Mucosa of descending colon (tissue), 3 donors: ENCODE data around the gene CAPZA1. TPM values are rescaled to one million over a fixed set of nuclear protein-coding genes. Genes with fewer than 3 reads are reported as not detected.

Source experiments
- ATAC-seq: fragments of 200-7000 bp; cut with Tn5 transposase; one replicate; pipeline ENCODE4 v1.9.1; 2020; ENCODE audit warnings: mild to moderate bottlenecking, moderate library complexity
- DNase-seq, 3 donors: peaks; one replicate each; pipeline ENCODE4 v3.0.0-alpha.2; 2020
- H3K36me3 ChIP-seq: fragments of 200-600 bp; one replicate; pipeline ENCODE4 v1.8.0; 2021; ENCODE audit warnings: low read depth, mild to moderate bottlenecking
- H3K4me1 ChIP-seq: fragments of 200-600 bp; one replicate; pipeline ENCODE4 v1.8.0; 2021; ENCODE audit warnings: low read depth, mild to moderate bottlenecking
- H3K4me3 ChIP-seq: fragments of 200-600 bp; one replicate; pipeline ENCODE4 v1.8.0; 2021; ENCODE audit warnings: mild to moderate bottlenecking
- H3K9me3 ChIP-seq: fragments of 200-600 bp; one replicate; pipeline ENCODE4 v1.8.0; 2021; ENCODE audit warnings: mild to moderate bottlenecking
- CTCF ChIP-seq: fragments of 200-600 bp; IDR thresholded peaks from one replicate; pipeline ENCODE4 v1.8.0; 2022; ENCODE audit warnings: antibody characterized with exemption, mild to moderate bottlenecking
- intact Hi-C, 2 donors: fragments of 100-400 bp; cut with DNase I in 1 of 2; cut with micrococcal nuclease in 1 of 2; formaldehyde crosslinking; loops; one replicate each; pipeline versions ENCODE4 v1.11.0 to v1.11.1; 2022; cut with DNase I, micrococcal nuclease
- total RNA-seq, 3 donors: library from RNA; stranded (reverse); fragmentation: NEBNext Ultra II Directional in 2 of 3; extraction: Animal tissue kit (Norgen Biotek cat#: 25700) in 2 of 3; gene quantifications; one replicate each; pipeline versions ENCODE4 v1.2.1 to v1.2.4, GENCODE V29; 2021 to 2023
- donor health status: DM: no; HTN: no; CAD: no; lungs with moderate emphysema.
- donor health status: DM: no; HTN: no; CAD: no.
- donor health status: DM: no; HTN: yes; CAD: no.

Gene CAPZA1
- total RNA-seq, 3 donors from 2014 or later: 106 to 175 (median 156) TPM

DNA sequence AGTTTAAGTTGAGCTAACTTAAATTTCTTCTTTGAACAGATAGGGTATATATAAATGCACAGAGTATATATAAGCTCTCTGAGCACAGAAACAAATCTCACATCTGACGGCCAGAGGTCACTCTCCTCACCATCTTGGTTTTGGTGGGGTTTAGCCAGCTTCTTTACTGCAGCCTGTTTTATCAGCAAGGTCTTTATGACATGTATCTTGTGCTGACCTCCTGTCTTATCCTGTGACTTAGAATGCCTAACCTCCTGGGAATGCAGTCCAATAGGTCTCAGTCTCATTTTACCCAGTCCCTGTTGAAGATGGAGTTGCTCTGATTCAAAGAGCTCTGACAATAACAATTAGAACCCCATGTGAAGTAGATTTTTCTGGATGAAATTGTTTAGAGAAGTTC, 53.2 kb downstream of the CAPZA1 start:
- no peak for TF ChIP-seq CTCF

GRCh38 chr1:112673592-112674439, 54.2 kb downstream of the CAPZA1 start:
- ATAC-seq (peak; percentile 38), DNase-seq (peak in 1 of 3 donors; percentile 42)
- Histone ChIP-seq H3K4me3 (peak overlapping the region; percentile 71), H3K9me3 (no peaks in the 10 kb centered on the region), H3K36me3 (no peaks in the 10 kb centered on the region), H3K4me1 (peaks cover 9% of the 10 kb centered on the region)
- intact Hi-C loops: loop anchor here in 1 of 2 donors (2.0 kb wide), 1 partner anchor 25 kb away; no protein-coding TSS in a partner anchor
- no peak for TF ChIP-seq CTCF

More for the DNA sequence above, 53.2 kb downstream of the CAPZA1 start:
- ATAC-seq: no peak
- Histone ChIP-seq H3K36me3 (no peaks in the 10 kb centered on the region), H3K9me3 (no peaks in the 10 kb centered on the region), H3K4me1 (peaks cover 9% of the 10 kb centered on the region), H3K4me3 (no peak overlapping the region)
- DNase-seq: no peak
- intact Hi-C loops: no loop called here

- DNase-seq (peak; percentile 80 to 85 (median 84)), ATAC-seq (peak; percentile 81)
- H3K9me3 ChIP-seq: no peaks in the 10 kb centered on the region
- H3K36me3 ChIP-seq: no peaks in the 10 kb centered on the region
- H3K4me1 ChIP-seq: peaks cover 9% of the 10 kb centered on the region
- no peak for TF ChIP-seq CTCF
- peak within 1 kb of the TSS; percentile 71 for H3K4me3 ChIP-seq
- intact Hi-C loops: loop anchor here in 1 of 2 donors (2.0 kb wide), 1 partner anchor 24 kb away; no protein-coding TSS in a partner anchor
These were observed 54.9 kb downstream of the CAPZA1 start, which contains the start of gene MOV10 for GRCh38 chr1:112674440-112674985. Gene MOV10 (plus strand): TSS chr1:112674659. CDS start chr1:112674913, 254 bp downstream.

DNA sequence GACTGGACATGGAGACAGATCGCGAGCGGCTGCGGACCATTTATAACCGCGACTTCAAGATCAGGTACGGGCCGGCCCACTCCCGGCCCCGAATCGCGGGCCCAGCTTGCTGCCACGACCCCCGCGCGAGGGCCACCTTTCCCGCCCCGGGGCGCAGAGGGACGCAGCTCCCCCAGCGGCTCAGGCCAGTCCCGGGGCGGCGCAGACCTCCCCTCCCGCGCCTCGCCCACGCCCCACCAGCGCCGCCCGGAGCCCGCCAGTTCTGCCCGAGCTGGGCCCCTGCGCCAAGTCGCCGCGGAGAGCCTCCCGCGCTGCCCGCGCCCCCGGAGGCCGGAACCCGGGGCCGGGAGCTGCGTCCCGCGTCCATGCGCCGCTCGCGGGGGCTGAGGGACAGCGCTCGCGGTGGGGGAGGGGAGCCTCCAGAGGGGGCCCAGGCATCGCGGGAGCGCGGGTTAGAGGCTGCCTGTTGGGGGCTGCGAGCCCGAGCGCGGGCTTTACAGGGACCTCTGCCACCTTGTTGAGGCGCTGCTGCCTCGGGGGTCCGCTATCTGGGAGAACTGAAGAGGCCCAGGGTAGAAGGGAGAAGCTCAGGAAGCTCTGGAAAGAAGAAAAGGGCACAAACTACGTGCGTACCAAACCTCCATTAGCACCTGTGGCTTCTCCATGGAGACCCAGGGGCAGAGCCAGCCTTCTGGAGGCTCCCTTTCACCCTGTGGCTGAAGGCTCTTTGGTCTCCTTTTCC, 55.5 kb downstream of the CAPZA1 start:
- intact Hi-C loops: loop anchor here in 1 of 2 donors (2.0 kb wide), 1 partner anchor 24 kb away; no protein-coding TSS in a partner anchor
- H3K4me3 ChIP-seq: peak overlapping the region; percentile 71
- TF ChIP-seq CTCF: no peak
- H3K4me1 ChIP-seq: peaks cover 9% of the 10 kb centered on the region
- no peaks in the 10 kb centered on the region for H3K36me3 ChIP-seq
- no peaks in the 10 kb centered on the region for H3K9me3 ChIP-seq
- DNase-seq: peak in 2 of 3 donors; percentile 44 to 68
- peak; percentile 73 for ATAC-seq

GRCh38 chr1:112675728-112676381, 56.2 kb downstream of the CAPZA1 start:
- ATAC-seq (no peak), DNase-seq (no peak)
- no peak for TF ChIP-seq CTCF
- intact Hi-C loops: loop anchor here in 1 of 2 donors (2.0 kb wide), 1 partner anchor 23 kb away; no protein-coding TSS in a partner anchor
- Histone ChIP-seq H3K4me1 (peaks cover 9% of the 10 kb centered on the region), H3K4me3 (no peak overlapping the region), H3K9me3 (no peaks in the 10 kb centered on the region), H3K36me3 (no peaks in the 10 kb centered on the region)
